Activated CD4-positive, alpha-beta T cell treated with anti-CD3 and anti-CD28 coated beads, Interleukin-2, amount 50 U/mL, for 1 hour (primary cell): Measurements from ENCODE around the gene ACOT13.
"Not testable (repeated sequence)": the region's sequence is repeated elsewhere in the genome, so short reads cannot be mapped to it uniquely, and the experiment has no call there.

Experiments
- DNase-seq: peaks from one replicate; pipeline ENCODE4 v3.0.0-alpha.2; 2020

Gene ACOT13

DNA sequence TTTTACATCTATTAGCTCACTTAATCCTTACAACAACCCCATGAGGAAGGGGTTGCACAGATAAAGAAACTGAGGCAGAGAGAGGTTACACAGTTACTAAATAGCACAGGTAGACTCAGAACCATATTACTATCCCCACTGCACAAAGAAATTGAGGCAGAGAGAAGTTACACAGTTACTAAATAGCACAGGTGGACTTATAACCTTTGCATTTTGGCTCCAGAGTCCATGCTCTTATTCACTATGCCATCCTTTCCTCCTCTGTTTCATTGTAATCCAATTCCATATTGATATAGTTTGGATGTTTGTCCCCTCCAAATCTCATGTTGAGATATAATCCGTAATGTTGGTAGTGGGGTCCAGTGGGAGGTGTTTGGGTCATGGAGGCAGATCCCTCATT is 3.7 kb upstream of the ACOT13 start:
- DNase-seq: no peak

- DNase-seq: no peak
Observed at GRCh38 chr6:24664046-24664987, 2.6 kb upstream of the ACOT13 start.

DNA sequence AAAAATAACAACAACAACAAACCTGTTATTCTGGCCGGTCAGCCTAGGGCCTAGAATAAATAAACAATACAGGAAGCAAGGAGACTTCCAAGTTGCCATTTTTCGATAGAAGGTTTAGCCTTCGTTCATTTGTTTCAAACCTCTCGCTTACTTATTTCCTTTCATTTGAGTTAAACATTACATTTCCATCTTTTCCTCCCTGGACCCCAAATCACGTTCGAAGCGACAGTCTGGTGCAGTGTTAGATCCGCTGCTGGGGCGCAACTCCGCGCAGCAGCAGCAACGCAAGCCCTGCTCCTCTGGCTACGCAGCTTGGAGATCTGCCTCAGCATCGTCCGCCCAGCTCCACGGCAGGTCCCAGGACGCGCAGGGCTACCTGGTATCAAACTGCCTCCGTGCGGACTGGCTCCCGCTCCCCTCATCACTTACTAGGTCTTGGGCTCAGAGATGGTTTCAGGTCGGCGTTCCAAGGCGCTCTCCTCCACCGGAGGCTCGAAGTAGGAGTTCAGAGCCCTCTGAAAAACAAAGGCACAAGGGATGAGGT is 708 bp upstream of the ACOT13 start:
- DNase-seq: peak; percentile 37

GRCh38 chr6:24667378-24667803 is 514 bp downstream of the ACOT13 start:
- DNase-seq: no peak

DNA sequence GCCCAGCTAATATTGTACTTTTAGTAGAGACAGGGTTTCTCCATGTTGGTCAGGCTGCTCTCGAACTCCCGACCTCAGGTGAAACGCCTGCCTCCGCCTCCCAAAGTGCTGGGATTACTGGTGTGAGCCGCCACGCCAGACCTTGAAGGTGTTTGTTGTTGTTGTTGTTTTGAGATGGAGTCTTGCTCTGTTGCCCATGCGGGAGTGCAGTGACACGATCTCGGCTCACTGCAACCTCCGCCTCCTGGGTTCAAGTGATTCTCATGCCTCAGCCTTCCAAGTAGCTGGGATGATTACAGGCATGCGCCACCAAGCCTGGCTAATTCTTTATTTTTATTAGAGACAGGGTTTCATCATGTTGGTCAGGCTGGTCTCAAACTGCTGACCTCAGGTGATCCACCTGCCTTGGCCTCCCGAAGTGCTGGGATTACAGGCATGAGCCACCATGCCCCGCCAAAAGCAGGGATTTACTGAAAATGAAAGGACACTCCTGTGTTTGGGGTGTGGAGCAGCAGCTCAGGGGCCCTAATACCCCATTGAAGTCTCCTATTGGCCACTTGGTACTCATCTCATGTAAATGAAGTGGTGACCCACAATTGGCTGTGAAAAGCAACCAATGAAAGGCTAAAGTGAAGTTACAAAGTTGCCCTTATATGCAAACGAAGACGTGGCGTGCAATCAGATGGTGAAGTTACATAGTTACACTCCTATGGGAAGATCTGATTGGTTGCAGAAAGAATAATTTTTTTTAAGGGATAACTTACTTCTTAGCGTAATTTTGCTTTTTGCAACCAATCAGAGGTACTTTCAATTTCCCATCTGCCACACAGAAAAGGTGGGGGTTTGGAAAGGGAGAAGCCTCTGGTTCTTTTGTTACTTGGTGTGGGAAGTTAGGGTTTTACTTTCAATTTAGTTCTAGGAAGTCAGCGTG is 1.5 kb downstream of the ACOT13 start:
- DNase-seq: not testable (repeated sequence)

DNA sequence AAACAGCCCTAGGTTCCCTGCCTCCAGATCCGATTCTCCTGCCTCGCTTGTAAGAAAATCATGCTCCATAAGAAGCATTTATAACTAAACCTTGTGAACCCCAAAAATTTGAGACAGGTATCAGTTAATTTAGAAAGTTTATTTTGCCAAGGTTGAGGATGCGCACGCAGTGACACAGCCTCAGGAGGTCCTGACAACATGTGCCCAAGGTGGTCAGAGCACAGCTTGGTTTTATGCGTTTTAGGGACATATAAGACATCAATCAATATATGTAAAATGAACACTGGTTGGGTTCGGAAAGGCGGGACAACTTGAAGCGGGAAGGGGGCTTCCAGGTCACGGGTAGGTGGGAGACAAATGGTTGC is 2.1 kb downstream of the ACOT13 start:
- no peak for DNase-seq

DNA sequence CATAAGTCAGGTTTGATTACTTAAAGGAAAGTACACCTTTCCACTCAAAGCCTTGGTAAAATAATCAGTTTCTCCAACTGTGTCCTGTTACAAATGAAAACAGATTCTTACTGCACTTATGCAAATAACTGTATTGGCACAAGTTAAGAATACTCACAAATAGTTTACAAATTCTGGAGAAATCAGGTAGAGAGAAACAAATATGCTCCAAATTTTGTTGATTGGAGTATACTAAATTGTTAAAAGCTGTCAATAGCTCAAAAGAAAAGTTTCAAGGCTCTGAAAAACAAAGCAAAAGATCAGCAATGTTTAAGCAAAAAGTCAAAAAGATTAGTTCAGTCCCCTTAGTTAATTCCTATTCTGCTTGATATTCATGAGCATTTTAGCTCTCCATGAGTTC is 3.6 kb downstream of the ACOT13 start:
- not testable (repeated sequence) for DNase-seq

DNA sequence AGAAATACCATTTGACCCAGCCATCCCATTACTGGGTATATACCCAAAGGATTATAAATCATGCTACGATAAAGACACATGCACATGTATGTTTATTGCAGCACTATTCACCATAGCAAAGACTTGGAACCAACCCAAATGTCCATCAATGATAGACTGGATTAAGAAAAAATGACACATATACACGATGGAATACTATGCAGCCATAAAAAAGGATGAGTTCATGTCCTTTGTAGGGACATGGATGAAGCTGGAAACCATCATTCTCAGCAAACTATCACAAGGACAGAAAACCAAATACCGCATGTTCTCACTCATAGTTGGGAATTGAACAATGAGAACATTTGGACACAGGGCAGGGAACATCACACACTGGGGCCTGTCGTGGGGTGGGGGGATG is 4.2 kb downstream of the ACOT13 start:
- not testable (repeated sequence) for DNase-seq

DNA sequence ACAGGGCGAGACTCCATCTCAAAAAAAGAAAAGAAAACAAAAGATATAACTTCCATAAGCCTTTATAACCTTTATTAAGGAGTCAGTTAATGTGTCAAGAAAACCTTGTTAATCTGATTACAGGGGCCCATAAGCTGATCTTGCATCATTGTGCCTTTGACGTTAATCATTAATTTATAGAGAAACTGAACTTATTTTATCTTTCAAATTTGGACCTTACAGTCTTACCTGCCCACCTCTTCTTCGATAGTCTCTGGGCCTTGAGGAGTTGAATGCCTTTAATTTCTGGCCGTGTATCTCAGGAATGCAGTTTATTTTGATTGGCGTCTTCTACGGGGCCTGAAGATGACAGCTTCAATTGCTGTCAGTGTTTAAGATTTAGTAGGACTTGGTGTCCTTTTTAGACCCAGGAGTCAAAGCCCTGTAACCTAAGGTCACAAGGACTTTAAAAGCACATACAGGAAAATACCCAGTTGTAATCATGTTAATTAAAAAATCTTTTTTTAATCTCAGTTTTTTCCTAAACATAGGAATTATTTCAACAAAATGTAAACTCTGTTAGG is 5.8 kb downstream of the ACOT13 start:
- no peak for DNase-seq

DNA sequence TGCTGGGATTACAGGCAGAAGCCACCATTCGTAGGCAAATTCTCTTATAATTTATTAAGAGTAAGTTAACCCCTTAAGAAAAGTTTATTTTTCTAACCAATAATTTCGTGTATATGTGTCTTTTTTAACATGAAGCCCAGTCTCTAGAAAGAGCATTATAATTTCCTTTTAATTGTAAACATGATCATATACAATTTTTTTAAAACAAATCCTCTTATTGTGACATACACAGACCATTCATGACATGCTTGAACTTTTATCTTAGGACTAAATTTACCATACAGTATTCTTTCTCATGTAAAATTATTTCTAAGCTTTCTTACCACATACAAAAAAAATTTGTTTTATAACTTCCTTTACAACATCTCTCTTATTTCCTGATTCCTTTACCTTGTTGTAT is 6.7 kb downstream of the ACOT13 start:
- no peak for DNase-seq

GRCh38 chr6:24678792-24679352 is 12.0 kb downstream of the ACOT13 start:
- DNase-seq: not testable (repeated sequence)

- no peak for DNase-seq
Observed at GRCh38 chr6:24680582-24680981, 13.7 kb downstream of the ACOT13 start.

- no peak for DNase-seq
Observed at GRCh38 chr6:24683297-24684296, 16.7 kb downstream of the ACOT13 start.

DNA sequence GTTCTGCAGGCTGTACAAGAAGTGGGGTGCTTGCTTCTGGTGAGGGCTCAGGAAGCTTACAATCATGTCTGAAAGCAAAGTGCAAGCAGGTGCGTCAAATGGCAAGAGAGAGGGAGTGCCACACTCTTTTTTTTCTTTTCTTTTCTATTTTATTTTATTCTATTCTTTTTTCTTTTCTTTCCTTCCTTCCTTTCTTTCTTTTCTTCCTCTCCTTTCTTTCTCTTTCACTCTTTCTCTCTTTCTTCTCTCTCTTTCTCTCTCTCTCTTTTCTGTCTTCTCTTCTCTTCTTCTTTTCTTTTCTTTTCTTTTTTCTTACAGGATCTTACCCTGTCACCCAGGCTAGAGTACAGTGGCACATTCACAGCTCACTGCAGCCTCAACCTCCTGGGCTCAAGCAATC is 19.5 kb downstream of the ACOT13 start:
- no peak for DNase-seq

DNA sequence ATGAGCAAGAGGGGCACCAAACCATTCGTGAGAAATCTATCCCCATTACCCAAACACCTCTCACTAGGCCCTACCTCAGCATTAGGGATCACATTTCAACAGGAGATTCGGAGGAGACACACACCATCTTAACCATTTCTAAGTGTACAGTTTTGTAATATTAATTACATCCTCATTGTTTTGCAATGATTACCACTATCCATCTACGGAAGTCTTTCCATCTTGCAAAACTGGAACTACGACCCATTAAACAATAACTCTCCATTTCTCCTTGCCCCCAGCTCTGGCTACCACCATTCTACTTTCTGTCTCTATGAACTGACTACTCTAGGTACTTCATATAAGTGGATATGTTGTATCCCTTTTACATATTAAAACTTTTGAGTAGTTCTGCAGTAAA is 20.1 kb downstream of the ACOT13 start:
- DNase-seq: no peak

- DNase-seq: no peak
Observed at GRCh38 chr6:24689964-24690363, 23.1 kb downstream of the ACOT13 start.

DNA sequence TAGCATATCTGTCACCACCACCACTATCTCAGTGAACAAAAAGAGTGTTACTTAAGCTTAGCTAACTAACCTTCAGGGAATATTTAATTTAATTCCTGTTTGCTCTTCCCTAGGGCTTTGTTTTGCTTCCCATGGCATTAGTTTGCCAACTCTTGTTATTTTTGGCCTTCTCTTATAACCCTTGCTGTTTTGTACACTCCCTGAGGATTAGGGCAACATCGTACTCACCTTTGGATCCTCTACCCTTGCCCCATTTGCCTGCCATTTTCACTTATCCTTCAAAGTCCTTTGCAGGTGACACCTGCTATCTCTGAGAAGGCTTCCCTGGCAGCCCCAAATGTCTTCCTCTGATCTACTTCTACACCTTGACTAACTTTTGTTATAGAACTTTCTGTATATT is 23.7 kb downstream of the ACOT13 start:
- DNase-seq: no peak

- no peak for DNase-seq
Observed at GRCh38 chr6:24691550-24691949, 24.7 kb downstream of the ACOT13 start.

DNA sequence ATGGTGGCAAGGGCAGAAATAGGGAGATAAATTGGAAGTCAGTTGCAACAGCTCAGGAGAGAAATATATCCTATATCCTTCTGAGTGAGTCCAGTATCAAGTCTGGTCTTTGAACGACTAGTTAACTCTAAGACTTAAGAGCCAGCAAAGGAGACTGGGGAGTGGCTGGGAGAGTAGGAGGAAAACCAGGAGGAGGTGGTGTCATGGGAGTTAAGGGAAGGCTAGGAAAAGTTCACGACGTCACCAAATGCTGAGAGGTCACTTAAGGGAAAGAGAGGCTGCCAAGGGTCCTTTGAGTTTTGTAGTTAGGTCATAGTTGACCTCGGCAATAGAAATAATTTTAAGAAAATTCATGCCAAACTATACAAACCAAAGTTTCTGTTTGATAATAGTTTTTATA is 25.1 kb downstream of the ACOT13 start:
- no peak for DNase-seq

DNA sequence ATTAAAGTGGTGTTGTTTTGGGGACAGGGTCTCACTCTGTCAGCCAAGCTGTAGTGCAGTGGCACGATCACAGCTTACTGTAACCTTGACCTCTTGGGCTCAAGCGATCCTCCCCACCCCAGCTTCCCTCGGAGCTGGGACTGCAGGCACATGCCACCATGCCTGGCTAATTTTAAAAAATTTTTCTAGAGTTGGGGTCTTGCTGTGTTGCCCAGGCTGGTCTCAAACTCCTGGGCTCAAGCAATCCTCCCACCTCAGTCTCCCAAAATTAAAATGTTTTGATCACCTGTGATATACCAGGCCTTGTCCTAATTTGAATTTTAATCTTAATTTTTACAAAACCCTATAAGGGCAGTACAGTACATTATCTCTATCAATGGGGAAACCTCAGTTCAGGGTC is 25.5 kb downstream of the ACOT13 start:
- DNase-seq: no peak

DNA sequence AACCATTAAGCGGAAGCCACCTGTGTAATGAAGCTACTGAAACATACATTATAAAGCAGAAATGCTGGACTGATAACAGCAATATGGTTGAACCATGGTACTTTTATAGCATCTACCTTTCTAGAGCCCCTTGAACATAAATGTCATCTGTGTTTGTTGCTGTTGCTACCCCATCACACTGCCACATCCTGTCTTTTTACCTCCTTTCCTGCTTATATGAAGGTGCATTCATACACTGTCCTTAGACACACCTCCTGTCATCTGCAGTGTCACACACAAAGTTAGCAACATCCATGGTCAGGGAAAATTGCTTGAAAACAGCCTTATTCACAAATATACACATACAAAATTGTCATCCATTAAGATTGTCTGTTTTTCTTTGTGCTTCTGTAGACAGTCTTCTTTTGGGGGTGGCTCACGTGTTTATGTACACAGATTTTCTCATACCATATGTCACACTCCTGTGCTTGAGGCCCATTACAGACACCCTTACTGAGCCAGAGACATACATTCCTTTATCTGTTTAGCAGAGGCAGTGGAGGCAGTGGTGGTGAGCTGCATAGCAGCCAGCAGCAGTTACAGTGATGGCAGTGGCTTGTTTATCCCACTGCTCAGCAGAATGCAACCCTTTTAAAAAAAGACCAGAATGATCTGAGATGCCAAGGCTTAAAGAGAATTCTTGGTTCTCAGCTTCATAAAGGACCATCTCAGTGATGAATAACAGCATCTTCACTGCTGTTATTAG is 26.1 kb downstream of the ACOT13 start:
- no peak for DNase-seq
